Urothelium cell line (cell line): Measurements from ENCODE around the gene NRP2.

Source experiments
- DNase-seq: peaks from one replicate; pipeline ENCODE4 v3.0.0; 2011; ENCODE audit warnings: low spot score, mixed read lengths
- FAIRE-seq: peaks from 2 replicates; lab custom pipeline; 2011; peaks lifted over from hg19 to GRCh38; lab: Jason Lieb, UNC

Gene NRP2

GRCh38 chr2:205800224-205800623 is 117.9 kb downstream of the NRP2 start:
- DNase-seq (no peak), FAIRE-seq (no peak)

GRCh38 chr2:205800773-205801172 is 118.5 kb downstream of the NRP2 start:
- FAIRE-seq, result no peak
- no peak for DNase-seq

DNA sequence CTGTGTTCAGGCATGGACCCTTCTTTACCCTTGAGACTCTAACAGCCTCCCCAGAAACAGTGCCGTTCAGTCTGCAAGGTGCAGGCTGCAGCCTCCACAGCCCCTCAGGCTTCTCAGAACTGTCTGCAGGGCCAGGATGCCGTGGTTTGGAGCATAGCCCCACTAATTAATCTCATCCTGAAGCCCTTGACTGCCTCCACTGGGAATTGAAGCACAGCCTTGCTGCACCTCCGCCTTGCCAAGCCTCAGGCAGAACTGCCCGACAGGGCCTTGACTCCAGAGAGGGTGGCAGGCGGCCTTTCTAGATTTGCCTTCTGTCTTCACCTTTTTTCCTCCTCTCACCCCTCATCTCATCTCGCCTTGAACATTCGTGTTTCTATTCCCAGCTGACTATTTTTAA is 119.8 kb downstream of the NRP2 start:
- no peak for DNase-seq

DNA sequence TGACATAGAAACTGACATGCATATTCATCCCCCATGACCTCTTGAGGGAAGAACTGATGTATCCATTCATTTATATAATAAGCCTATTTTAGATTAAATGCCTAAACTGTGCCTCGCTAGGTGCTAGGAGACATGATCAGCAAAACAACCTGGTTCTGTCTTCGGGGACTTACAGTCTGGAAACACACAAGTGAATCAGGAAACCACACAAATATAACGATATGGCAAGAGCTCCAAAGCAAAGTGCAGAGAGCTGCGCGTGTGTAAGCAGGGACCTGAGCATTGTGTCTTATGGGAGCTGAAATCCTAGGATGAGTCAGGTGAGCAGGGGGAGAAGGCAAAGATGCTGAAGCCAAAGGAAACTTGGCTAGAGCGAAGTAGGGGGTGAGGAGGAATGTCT is 120.6 kb downstream of the NRP2 start:
- no peak for DNase-seq
- no peak for FAIRE-seq

More for the DNA sequence above, 119.8 kb downstream of the NRP2 start:
- no peak for FAIRE-seq

DNA sequence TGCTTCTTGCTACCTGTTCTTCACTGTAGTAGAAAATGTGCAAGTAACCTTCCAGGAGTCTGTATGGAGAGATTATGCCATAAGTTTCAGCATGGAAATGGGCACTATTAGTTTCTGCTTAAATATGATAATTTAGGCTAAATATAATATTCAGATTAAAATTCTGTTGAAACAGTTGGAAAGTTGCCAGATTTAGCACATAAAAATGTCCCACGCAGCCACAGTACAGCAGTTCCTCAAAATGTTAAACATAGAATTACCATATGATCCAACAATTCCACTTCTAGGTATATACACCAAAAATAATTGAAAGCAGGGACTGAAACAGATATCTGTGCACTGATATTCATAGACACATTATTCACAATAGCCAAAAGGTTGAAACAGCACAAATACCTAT is 121.2 kb downstream of the NRP2 start:
- no peak for FAIRE-seq

DNA sequence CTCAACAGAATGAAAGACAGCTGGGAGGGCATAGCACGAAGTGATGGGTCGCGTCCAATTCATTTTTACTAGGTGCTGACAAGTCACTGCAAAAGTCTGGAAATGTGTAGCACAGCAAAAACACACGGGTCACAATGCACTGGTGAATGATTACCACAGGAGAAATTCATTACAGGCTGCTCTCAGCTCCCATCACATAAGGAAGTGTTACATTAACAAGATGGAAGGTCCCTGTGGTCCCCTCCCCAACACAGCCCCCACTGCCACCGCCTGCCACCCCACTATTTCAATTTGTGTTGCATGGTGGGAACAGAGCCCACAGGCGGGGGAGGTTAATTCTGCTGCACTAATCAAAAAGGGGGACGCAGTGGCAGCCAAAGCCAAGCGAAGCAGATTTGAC is 122.8 kb downstream of the NRP2 start:
- DNase-seq, result no peak
- no peak for FAIRE-seq

More for the DNA sequence above, 121.2 kb downstream of the NRP2 start:
- no peak for DNase-seq

GRCh38 chr2:205806143-205806905 is 124.0 kb downstream of the NRP2 start:
- DNase-seq (no peak), FAIRE-seq (no peak)

DNA sequence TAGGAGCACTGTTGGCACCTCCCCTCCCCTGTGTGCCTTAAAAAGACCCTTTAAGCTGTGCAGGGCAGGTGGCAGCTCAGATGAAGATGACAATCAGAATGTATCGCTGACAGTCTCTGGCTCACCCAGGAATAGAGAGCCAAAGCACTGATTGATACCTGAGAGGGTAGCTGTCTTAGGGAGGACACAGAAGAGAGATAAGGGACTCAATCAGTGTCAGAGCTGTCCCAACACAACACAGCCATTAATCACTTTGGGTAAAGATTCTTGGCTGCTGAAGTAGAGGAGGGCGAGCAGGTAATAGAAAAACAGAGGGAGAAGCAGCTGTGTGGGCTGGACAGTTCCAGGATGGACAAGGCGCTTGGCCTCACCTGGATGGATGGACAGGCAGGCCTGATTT is 124.9 kb downstream of the NRP2 start:
- DNase-seq (no peak), FAIRE-seq (no peak)

DNA sequence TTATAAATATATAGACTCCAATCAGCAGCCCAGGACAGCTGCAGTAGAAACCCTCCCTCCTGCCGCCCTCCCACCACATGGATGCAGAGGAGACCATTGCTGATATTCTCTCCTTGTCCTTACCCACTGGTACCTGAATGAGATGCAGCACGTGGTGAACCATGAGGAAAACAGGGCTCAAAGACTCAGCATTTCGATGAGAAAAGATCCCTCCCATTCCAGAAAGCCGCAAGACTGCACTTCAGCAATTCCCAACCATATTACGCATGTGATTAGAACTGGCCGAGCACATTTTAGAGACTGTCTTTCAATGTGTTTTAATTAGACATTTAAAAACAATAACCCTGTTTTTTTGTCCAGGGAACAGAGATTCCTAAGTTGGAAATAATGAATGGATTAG is 125.5 kb downstream of the NRP2 start:
- FAIRE-seq, result no peak
- no peak for DNase-seq

GRCh38 chr2:205808486-205809121 is 126.3 kb downstream of the NRP2 start:
- DNase-seq, result no peak
- FAIRE-seq, result peak; percentile 89

GRCh38 chr2:205811387-205811786 is 129.1 kb downstream of the NRP2 start:
- FAIRE-seq, result no peak
- DNase-seq, result no peak

DNA sequence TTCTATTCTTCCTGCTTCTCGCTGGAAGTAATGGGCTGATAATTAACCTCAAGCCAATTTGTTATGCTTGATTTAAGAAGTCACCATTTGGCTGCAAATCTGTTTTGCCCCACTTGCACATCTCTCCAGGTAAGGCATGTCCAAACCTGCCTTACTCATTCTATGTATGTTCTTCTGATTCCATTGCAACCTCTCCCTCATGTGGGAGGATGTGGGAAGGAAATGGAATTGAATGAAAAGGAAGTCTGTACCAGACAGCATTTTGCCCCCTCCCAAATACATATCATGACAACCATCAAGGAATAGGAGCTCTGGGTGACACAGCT is 131.7 kb downstream of the NRP2 start:
- FAIRE-seq (no peak), DNase-seq (no peak)

- no peak for FAIRE-seq
- DNase-seq, result no peak
Observed at GRCh38 chr2:205815673-205816072, 133.4 kb downstream of the NRP2 start.

DNA sequence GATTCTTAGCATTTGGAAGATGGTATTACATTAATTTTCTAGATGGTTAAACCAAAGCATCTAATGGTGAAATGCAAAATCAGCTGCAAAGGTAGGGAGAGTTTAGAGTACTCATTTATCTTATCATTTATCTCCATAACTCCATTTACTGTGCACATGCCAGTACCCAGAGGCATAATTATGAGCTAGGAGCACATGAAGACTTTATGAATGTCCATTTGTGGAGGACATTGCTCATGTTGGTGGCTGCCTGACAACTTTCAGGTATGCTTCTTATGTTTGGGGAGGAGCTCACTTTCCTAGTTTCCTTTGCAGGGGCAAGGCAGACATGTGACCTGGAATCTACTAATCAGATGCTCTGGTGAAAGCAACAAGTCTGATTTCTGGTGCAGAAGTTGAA is 134.0 kb downstream of the NRP2 start:
- no peak for DNase-seq
- no peak for FAIRE-seq

GRCh38 chr2:205822579-205822978 is 140.3 kb downstream of the NRP2 start:
- DNase-seq (peak; percentile 40), FAIRE-seq (no peak)

GRCh38 chr2:205827809-205828365 is 145.6 kb downstream of the NRP2 start:
- DNase-seq (no peak), FAIRE-seq (no peak)

GRCh38 chr2:205833864-205834263 is 151.6 kb downstream of the NRP2 start:
- FAIRE-seq (no peak), DNase-seq (no peak)

DNA sequence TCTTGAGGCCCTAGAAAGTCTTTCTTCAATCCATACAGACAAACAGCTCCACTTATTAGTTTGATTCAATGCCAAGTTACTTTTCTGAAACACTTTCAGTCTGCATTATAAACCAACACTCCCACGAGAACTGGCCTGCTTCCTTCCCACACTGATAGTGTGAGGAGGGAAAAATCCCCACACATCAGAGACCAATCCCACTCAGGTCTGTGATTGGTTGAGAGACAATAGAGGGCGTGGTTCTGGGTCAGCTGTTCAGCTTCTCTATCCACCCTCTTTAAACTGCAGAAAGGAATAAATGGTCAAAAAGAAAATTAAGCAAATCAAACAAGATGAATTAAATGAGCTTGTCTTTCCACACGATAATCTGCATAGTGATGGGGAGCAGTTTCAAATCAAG is 152.5 kb downstream of the NRP2 start:
- no peak for FAIRE-seq
- DNase-seq, result no peak

DNA sequence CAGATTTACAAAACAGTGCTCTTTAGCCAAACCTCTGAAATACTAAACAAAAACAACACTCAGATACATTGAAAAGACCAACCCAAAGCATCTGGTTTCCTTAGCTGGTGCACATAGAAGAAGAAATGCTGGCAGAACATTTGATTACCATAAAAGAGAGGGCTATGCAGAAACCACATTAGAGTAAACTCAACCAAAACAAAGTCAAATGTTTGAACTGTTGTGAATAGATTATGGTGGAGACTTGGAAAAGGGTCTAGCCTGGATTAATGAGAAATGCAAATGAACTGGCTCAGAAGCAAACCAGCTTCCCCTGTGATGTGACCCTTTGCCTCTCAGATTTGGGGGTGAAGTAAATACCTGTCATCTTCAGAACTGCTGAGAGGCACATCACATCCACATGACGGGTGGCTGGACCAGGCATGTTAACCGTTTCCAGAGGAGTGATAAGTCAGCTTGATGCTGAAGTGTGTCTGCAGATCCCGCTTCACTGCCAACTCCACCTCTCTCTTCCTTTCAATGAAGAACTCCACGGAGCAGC is 153.0 kb downstream of the NRP2 start:
- FAIRE-seq, result no peak

GRCh38 chr2:205835923-205836322 is 153.6 kb downstream of the NRP2 start:
- no peak for DNase-seq
- FAIRE-seq, result no peak

More for the DNA sequence above, 153.0 kb downstream of the NRP2 start:
- DNase-seq, result no peak

DNA sequence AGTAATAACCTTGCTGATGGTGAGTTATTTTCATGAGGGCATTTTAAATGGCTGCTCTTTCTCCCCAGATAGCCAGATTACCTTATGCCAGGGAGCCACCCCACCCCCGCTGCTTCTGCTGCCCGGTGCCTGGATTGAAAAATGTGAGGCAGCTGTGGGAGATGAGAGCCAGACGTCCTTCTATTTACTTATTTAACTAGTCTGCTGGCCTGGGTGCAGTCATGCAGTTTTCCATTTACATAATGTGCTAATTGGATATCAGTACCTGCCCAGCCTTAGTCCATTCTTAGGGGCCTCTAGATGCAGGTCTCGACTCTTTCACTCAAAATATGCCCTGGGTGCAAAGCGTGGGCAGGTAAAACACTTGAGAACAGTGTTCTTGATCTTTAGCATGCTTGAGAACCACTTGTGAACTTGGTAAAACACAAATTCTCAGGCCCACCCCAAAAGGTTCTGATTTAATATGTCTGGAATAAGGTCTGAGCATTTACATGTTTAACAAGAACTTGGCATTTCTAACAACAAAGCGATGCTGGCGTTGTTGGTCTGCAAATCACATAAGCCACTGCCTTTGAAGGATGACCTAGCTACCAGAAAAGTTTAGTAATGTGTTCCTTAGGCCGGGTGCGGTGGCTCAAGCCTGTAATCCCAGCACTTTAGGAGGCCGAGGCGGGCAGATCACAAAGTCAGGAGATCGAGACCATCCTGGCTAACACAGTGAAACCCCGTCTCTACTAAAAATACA is 154.3 kb downstream of the NRP2 start:
- DNase-seq (peak; percentile 21), FAIRE-seq (no peak)
